Right lung (tissue), 5 donors: ENCODE results near the gene RPUSD4. TPM values are rescaled to one million over a fixed set of nuclear protein-coding genes. Genes with fewer than 3 reads are reported as not detected.

Experiments
- DNase-seq, 2 donors: peaks; one replicate each; pipeline ENCODE4 v3.0.0-alpha.2; 2013
- polyA plus RNA-seq, 5 donors: library from polyadenylated mRNA; unstranded; fragments of 120-200 nt; gene quantifications; one replicate each; pipeline versions ENCODE4 v1.2.1 to v1.2.3, GENCODE V29; 2013; ENCODE audit warnings: inconsistent platforms in 1 of 5, low replicate concordance in 1 of 5; ENCODE audit not compliant: insufficient read length in 5 of 5, insufficient read depth in 1 of 5

RPUSD4 gene
- polyA plus RNA-seq, 5 donors, result 38.1 to 48.4 (median 42.1) TPM

DNA sequence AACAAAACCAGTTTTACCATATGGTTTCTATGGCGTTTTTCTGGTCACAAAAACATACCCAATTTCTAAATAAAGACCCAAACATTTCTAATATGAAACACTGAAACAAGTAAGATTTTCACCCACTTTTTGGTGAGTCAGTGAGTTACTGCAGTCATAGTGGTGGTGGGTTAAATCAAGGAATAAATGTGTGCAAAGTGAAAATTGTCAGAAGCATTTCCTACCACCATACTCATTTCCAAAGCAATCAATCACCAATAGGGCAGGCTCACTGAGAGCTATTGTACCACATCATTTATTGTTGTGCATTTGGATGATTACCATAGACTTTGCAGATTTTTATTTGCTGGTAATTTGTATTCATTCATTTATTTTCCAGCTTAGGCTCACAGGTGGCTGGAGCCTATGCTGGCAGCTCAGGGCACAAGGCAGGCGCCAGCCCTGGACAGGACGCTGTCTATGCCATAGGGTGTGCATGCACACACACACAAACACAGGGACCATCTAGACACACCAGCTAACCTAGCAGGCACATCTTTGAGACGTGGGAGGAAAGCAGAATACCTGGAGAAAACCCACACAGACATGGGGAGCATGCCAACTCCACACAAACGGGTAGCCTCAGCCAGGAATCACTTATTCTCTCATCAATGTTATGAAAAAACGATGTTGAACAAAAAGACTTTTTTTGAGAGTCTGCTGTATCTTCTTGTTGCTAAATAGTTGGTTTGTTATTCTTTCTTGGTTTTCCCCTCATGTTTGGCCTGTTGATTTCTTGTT is 5.3 kb upstream of the RPUSD4 start:
- DNase-seq, result no peak

DNA sequence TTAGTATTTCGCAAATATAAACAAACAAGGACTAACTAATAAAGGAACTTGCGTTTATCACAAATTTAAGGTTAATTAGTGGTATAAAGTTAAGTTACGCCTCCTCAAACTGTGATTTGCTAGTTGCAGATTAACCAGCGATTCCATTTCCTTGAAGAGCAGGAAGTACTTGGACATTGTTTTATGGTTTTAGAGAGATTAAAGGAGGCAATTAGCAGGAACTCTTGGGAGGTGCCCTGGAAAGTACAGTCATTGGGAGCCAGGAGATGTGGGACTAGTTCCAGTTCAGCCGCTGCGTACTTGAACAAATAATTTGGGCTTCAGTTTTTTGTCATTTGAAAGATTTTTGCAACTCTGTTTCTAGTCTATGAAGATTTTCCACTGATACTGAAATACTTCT is 3.4 kb upstream of the RPUSD4 start:
- no peak for DNase-seq

DNA sequence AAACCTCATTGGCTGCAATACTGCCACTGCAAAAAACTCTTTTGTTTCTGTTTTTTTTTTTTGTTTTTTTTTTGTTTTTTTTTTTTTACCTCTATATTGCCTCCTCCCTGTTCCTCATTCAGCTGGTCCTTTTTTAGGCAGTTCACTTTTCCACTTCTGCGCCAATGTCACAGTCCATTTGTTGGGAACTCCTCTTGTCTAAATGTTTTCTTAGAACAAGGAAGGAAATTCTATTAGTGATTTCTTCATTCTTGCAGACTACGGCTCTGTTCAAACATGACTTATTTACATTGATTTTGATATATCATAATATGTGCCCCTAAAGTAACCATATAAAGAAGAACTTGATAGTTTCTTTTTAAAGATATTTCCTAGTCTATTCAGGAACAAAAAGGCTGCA is 3.0 kb upstream of the RPUSD4 start:
- DNase-seq, result no peak

DNA sequence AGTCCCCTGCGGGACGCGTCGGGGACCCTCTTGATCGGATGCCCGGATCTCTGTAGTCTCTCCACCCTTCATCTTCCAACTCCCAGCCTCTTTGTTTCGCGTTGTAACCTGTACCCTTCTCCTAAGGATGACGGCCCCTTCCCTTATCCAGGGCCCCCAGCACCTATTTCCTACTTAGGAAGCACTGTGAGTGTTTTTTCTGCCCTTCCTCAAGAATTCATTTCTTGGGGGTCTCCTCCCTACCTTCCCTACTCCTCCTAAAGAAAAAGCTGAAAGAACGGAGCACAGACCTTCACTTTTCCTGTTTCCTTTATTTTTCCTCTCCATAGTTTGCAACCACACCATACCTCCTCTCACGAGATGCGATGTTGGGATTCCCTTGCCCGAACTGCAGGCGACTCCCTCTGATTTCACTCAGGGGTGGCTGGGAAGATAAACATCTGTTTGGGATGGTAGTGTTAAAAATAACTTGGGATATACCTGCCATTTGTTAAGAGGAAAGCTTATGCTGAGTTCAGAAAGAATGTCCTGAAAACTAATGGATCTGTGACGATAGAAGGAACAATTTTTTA is 725 bp upstream of the RPUSD4 start:
- no peak for DNase-seq

- DNase-seq, result no peak
Observed at GRCh38 chr11:126210871-126211235, 597 bp downstream of the RPUSD4 start.

DNA sequence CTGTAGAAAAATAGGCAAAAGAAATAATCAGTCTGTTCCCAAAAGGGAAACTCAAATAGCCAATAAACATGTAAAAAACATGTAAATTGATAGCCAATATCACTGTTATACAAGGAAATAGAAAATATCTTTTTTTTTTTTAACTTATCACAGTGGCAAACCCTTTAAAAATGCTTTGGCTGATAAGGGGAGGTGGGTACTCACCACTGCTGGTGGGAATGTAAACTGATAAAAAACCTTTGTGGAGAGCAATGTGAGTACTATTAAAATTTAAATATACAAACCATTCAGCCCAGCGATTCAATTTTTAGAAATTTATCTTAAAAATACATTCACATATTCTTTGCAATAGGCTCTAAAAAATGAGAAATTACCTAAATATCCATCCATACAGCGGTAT is 3.6 kb downstream of the RPUSD4 start:
- DNase-seq, result no peak

DNA sequence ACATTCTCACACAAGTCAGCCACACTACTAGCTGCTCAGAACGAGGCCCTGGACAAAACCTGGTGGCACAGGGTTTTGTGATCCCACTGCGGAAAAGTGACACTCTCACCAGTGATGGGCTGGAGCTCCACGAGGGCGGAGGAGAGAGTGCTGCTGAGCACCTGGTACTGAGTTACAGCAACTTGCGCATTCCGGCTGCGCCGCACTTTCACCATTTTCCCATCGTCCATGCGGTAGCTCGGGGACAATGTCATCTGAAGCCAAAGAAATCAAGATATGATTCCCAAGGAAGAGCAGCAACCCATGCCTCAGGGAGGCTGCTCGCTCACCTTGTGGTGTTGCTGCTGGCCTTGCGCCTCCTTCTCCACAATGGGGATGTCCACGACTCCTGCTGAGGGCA is 6.1 kb downstream of the RPUSD4 start:
- DNase-seq, result no peak

DNA sequence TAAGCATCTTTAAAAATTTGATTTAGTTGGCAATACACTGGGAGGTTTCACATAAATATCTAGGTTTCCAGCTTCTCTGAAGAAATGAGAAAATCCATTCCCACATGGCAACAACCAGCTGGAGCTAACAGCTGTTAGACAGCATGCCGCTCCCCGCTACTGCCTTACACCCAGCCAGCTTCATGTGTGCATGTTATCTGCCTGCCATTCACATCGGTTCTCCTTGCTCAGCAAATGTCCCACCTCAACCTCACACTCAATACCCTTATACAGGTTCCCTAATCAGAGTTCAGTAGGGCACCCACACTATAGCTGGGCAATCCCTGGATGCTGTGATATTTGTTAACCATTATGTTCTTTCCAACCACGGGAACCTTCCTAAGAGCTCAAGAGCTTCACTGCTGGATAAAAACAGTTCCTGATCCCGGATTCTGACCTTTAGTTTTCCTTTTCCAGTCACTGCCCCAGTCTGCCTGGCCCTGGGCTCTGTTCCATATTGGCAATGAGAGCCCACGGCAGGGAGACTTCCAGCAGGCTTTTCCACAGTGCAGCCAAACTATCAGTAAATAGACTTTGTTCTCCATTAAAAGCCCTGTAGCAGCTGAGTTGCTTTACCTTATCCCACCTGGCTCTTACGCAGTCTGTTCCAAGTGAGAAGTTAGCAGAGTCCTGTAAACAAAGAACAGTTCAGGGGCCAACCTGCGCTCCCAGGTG is 8.6 kb downstream of the RPUSD4 start:
- DNase-seq, result no peak

DNA sequence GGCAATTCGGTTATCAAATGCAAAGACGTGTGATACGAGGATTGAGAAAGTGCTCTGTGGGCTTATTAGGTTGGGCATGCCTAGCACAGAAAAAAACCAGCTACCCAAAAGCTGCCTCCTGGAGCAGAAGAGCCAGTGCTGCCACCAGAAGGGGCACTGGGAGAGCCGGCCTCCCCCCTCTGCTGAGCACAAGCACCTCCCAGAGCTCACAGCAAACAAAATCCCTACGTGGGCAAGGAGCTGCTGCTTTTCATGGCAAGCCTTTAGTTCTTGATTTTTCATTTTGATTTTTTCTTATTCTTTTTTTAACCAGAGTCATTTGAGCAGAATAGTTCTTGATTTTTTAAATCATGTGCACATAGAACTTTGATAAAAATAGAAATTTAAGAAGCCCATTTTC is 12.8 kb downstream of the RPUSD4 start:
- no peak for DNase-seq

DNA sequence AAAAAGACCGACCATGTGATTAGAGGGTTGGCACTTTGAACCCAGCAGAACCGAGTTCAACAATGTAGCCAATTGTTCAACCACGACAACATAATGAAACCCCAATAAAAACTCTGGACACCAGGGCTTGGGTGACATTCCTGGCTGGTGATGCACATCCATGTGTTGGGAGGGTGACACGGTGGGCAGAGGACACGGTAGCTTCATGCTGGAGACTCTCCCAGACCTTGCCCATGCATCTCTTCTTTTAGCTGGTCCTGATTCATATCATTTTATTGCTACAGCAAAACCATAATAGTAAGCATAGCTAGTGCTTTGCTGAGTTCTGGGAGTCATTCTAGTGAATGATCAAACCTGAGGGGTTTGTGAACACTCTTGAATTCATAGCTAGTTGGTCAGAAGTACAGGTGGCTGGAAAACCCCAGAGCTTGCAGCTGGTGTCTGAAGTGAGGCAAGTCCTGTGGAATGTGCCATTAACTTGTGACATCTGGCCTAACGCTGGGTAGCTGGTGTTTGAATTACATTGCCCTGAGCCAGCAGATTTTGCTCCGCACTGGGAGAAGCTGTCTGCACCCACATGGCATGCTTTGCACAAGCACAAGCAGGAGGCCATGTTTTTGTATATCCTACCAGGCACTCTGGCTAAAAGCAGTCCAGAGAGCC is 14.0 kb downstream of the RPUSD4 start:
- DNase-seq, result no peak

DNA sequence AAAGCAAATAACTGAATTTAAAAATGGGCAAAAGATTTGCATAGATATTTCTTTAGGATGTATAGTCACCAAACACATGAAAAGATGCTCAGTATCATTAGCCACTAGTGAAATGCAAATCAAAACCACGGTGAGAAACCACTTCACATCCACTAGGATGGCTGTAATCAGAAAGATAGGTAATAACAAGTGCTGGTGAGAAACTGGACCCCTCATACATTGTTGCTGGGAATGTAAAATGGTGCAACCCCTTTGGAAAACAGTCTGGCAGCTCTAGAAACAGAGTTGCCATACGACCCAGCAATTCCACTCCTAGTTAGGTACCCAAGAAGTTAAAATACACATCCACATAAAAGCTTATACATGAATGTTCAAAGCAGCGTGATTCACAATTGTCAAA is 16.3 kb downstream of the RPUSD4 start:
- DNase-seq, result no peak

GRCh38 chr11:126194121-126194543 is 17.3 kb downstream of the RPUSD4 start:
- DNase-seq, result peak; percentile 38 to 50

- DNase-seq, result no peak
Observed at GRCh38 chr11:126193038-126193478, 18.4 kb downstream of the RPUSD4 start.

- no peak for DNase-seq
Observed at GRCh38 chr11:126192361-126192760, 19.1 kb downstream of the RPUSD4 start.

DNA sequence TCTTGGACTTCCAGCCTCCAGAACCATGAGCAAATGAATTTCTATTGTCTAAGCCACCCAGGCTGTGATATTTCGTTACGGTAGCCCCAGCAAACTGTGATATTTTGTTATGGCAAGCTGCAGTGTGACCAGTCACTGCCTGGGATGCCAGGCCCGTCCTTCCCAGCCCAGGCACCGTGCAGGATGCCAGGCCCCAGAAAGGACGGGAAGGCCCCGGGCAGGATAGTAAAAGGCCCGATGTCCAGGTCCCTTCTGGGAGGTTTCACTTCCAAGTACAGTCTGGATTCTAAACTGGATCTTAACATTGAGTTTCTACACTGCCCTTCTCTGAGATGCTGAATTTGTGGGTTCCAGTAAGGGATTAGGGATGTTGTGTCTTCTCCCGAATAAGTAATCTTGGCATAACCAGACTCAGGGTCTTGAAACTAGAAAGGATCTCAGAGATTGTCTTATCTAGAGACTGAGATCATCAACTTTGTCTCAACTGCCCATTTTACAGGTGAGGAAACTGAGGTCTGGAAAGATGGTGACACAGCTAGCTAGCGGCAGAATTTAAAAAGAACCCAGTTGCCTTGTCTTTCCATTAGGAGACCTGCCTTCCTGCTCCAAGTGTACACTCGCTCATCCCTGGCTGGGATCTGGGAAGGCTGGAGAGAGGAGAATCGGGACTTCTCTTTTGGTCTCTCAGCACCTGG is 19.9 kb downstream of the RPUSD4 start:
- DNase-seq, result no peak

DNA sequence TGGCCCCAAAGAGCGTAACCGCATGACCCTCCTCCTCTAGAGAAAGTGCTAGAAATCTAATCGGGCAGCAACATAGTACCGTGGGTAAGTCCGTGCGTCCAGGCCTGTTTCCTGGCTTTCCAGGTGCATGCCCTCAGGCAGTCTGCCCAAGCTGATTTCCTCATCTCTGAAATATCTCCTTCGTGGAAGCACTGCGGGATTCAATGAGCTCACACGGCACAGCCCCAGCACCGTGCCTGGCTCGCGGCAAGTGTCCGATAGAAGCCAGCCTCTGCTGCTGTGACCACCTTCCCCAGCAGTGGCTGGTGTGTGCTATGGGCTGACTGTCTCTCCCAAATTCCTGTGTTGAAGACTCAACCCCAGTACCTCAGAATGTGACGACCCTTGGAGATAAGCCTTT is 20.7 kb downstream of the RPUSD4 start:
- DNase-seq, result no peak

DNA sequence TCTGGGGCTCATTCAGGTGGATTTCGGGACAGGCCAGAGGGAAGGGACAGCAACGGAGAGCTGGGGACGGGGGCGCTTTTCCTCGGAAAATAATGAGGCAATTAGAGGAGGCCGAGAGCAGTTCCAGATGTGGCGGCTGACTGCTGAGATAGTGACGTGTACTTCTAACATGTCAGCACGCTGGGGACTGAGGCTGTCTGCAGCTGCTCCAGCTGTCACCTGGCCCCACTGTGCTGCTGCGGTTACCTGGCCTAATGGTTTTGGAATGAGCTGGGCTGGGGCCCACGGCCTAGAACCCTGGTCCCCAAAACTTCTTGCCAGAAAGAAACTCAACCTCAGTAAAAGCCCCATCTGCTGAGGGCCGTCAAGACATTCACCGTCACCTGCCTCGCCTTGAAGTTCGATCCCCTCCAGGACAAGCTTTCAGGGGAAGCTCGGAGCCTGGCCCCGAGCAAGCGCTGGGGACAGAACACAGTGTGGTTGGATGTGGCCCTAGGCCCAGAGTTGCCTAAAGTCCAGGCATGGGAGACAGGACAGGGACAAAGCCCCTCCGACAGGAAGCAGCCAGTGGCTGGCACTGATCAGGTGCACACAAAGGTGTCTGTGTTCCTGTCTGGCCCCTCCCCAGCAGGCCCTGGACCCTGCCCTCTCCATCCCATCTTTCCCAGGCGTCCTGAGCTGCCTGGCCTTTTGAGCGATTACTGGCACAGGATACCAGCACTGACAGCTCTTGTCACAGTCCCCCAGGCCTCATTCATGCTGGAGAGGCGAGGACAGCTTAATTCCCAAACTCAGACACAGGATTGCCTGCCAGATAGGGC is 22.1 kb downstream of the RPUSD4 start:
- no peak for DNase-seq

DNA sequence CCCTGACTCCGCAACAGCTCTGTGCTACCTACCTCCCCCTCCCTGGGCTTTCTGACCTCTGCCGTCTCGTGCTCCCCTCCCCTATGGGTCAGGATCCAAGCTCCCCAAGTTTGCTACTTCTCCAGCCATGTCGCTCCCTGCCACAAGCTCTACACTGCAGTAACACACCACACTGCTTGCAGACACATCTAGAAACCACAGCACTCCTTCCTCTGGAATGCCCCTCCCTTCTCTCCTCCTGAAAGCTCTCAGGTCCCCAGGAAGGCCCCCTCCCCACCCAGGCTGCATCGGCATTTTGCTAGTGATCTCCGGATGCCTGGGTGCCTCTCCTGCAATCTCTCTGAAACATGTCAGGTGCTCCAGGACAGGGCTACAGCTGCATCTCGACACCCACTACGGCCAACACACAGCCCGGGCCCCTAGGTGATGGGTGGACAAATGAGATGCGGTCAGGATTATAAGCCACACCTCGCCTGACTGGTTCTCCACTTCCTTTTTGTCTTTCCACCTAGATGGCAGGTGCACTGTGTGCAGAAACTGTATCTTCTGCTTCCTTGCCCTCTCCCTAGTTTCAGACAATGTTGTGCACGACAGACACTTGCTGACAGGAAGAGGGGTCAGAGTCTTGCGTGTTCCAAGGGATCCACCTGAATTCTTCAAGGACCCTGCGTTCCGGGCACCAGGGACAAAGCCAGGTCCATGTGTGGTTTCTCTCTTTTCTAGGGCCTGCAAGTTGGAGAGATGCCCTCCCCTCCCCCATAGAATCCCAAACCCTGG is 22.9 kb downstream of the RPUSD4 start:
- DNase-seq, result no peak

DNA sequence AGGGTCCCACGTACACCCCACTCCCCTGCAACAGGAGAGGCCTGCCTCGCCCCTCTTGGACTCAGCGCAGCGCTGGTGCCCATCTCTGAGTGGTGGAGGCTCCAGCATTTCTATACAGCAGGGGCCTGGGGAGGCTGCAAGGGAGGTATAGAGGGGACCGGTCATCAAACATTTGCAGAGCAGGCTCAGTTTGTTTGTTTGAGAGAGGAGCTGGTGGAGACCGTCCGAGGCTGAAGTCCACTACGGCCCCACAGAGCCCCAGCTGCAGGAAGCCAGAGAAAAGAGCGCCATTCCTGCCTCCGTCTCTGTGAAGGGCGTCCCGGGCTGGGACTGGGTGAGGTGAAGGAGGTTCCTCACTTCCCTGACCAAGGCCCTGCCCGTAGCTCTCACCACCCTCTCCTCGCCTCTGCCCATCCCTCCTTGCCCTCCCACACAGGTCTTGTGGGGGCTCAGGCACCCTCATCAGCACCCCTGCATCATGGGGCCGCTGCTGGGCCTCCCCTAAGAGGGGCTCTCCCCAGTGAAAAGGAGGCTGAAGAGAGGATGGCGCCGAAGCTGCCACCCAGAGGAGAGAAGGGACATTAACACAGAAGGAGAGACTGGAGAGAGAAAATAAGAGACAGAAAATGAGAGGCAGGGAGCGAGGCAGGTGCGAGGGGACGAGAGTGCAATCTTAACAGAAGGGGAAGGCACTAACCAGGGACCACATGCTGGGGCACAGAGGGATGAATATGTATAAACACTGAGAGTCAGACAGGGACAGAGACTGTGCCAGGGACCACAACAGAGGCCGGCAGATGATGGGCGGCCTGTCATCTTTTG is 24.5 kb downstream of the RPUSD4 start:
- no peak for DNase-seq
